Measurements from ENCODE around the gene TJP1. TPM values are rescaled to one million over a fixed set of nuclear protein-coding genes. Genes with fewer than 3 reads are reported as not detected.

TJP1 gene
- total and polyA plus RNA-seq, 8 donors: 82.9 to 130 (median 121) TPM

GRCh38 chr15:29790607-29791006 is 31.7 kb downstream of the TJP1 start:
- intact Hi-C loops (cut with DNase I): no loop called here
- no peaks in the 10 kb centered on the region for H3K4me1 ChIP-seq
- no peaks in the 10 kb centered on the region for H3K27me3 ChIP-seq
- no peak for TF ChIP-seq CTCF (IDR thresholded peaks at IDR 0.05)
- H3K27ac ChIP-seq: no peak overlapping the region
- H3K9me3 ChIP-seq: no peaks in the 10 kb centered on the region
- no peak overlapping the region for H3K4me3 ChIP-seq
- DNase-seq: no peak
- H3K36me3 ChIP-seq: no peaks in the 10 kb centered on the region
- ATAC-seq: no peak

- Histone ChIP-seq H3K27ac (no peak overlapping the region), H3K4me3 (no peak overlapping the region), H3K9me3 (no peaks in the 10 kb centered on the region), H3K4me1 (no peaks in the 10 kb centered on the region), H3K36me3 (no peaks in the 10 kb centered on the region), H3K27me3 (no peaks in the 10 kb centered on the region)
- intact Hi-C loops (cut with DNase I): no loop called here
- DNase-seq (no peak), ATAC-seq (no peak)
- TF ChIP-seq CTCF (IDR thresholded peaks at IDR 0.05): no peak
Observed at GRCh38 chr15:29789871-29790270, 32.4 kb downstream of the TJP1 start.

GRCh38 chr15:29788433-29789034 is 33.7 kb downstream of the TJP1 start:
- DNase-seq (no peak), ATAC-seq (peak; percentile 74)
- H3K27ac ChIP-seq: no peak overlapping the region
- H3K4me1 ChIP-seq: no peaks in the 10 kb centered on the region
- H3K36me3 ChIP-seq: no peaks in the 10 kb centered on the region
- H3K27me3 ChIP-seq: no peaks in the 10 kb centered on the region
- intact Hi-C loops (cut with DNase I): no loop called here
- H3K4me3 ChIP-seq: no peak overlapping the region
- no peak for TF ChIP-seq CTCF (IDR thresholded peaks at IDR 0.05)
- no peaks in the 10 kb centered on the region for H3K9me3 ChIP-seq

GRCh38 chr15:29787767-29788166 is 34.5 kb downstream of the TJP1 start:
- H3K27me3 ChIP-seq: no peaks in the 10 kb centered on the region

GRCh38 chr15:29785642-29786041 is 36.6 kb downstream of the TJP1 start:
- Histone ChIP-seq H3K36me3 (no peaks in the 10 kb centered on the region), H3K4me3 (no peak overlapping the region), H3K4me1 (no peaks in the 10 kb centered on the region), H3K9me3 (no peaks in the 10 kb centered on the region), H3K27ac (no peak overlapping the region), H3K27me3 (no peaks in the 10 kb centered on the region)
- TF ChIP-seq CTCF (IDR thresholded peaks at IDR 0.05): no peak
- DNase-seq (no peak), ATAC-seq (no peak)
- intact Hi-C loops (cut with DNase I): no loop called here

More at GRCh38 chr15:29787767-29788166, 34.5 kb downstream of the TJP1 start:
- no peak for TF ChIP-seq CTCF (IDR thresholded peaks at IDR 0.05)
- Histone ChIP-seq H3K36me3 (no peaks in the 10 kb centered on the region), H3K4me1 (no peaks in the 10 kb centered on the region), H3K27ac (no peak overlapping the region), H3K9me3 (no peaks in the 10 kb centered on the region), H3K4me3 (no peak overlapping the region)
- DNase-seq (no peak), ATAC-seq (no peak)
- intact Hi-C loops (cut with DNase I): no loop called here
